DND-41 (cell line): ENCODE data around the gene SLC15A4.

Source experiments
- ATAC-seq: fragments of 200-7000 bp; cut with Tn5 transposase; 3 replicates; pipeline ENCODE4 v1.9.1; 2021; ENCODE audit warnings: low read depth; ENCODE audit not compliant: insufficient read depth
- DNase-seq: peaks from one replicate; pipeline ENCODE4 v3.0.0-alpha.2; 2020
- H2AFZ ChIP-seq: 2 replicates; pipeline ENCODE4 v1.6.0; 2012; ENCODE audit warnings: low read depth, low read length
- H3K27ac ChIP-seq: 2 replicates; pipeline ENCODE4 v1.5.1; 2012; ENCODE audit warnings: low read length, inconsistent platforms
- H3K27me3 ChIP-seq: fragments of 200-600 bp; sonication (generic); 2 replicates; pipeline ENCODE4 v1.6.0; 2012; ENCODE audit warnings: low read length, mild to moderate bottlenecking, inconsistent platforms; ENCODE audit not compliant: insufficient read depth, poor library complexity
- H3K36me3 ChIP-seq: 2 replicates; pipeline ENCODE4 v1.5.1; 2012; ENCODE audit warnings: low read length, inconsistent platforms; ENCODE audit not compliant: insufficient read depth
- H3K4me1 ChIP-seq: 2 replicates; pipeline ENCODE4 v1.5.1; 2012; ENCODE audit warnings: mild to moderate bottlenecking, low read length; ENCODE audit not compliant: insufficient read depth
- H3K4me2 ChIP-seq: 2 replicates; pipeline ENCODE4 v1.6.0; 2012; ENCODE audit warnings: mild to moderate bottlenecking, moderate library complexity, low read length, inconsistent platforms; ENCODE audit not compliant: insufficient read depth
- H3K4me3 ChIP-seq, 2 experiments: fragments of 200-600 bp in 1 of 2; shearing (Covaris generic) in 1 of 2; 2 replicates each; pipeline ENCODE4 v1.5.1; 2012 to 2016; ENCODE audit warnings: inconsistent platforms in 2 of 2, low read length in 2 of 2, mild to moderate bottlenecking in 2 of 2, low read depth in 1 of 2, moderate library complexity in 1 of 2
- H3K79me2 ChIP-seq: 2 replicates; pipeline ENCODE4 v1.6.0; 2012; ENCODE audit warnings: low read length, inconsistent platforms; ENCODE audit not compliant: insufficient read depth
- H3K9ac ChIP-seq: 2 replicates; pipeline ENCODE4 v1.6.0; 2012; ENCODE audit warnings: low read depth, mild to moderate bottlenecking, inconsistent platforms, low read length, moderate library complexity
- H3K9me3 ChIP-seq: 2 replicates; pipeline ENCODE4 v1.5.1; 2012; ENCODE audit warnings: low read length, moderate library complexity, mild to moderate bottlenecking, inconsistent platforms; ENCODE audit not compliant: insufficient read depth, severe bottlenecking
- H4K20me1 ChIP-seq: 2 replicates; pipeline ENCODE4 v1.6.0; 2012; ENCODE audit warnings: low read length; ENCODE audit not compliant: insufficient read depth
- EZH2 ChIP-seq: IDR thresholded peaks from 3 replicates; pipeline ENCODE4 v1.6.1; 2012; ENCODE audit warnings: borderline replicate concordance, low read depth, mild to moderate bottlenecking, moderate library complexity, low read length, inconsistent platforms; ENCODE audit not compliant: severe bottlenecking
- TF ChIP-seq, protein P1 (sequence below): IDR thresholded peaks from 2 replicates; pipeline ENCODE4 v1.5.1; 2012; ENCODE audit warnings: borderline replicate concordance, low read length, moderate library complexity, mild to moderate bottlenecking; ENCODE audit not compliant: poor library complexity, severe bottlenecking; ENCODE audit errors: extremely low read depth

SLC15A4 gene

GRCh38 chr12:128747441-128747840, 76.3 kb downstream of the SLC15A4 start:
- H3K27me3 ChIP-seq, result no peaks in the 10 kb centered on the region
- no peaks in the 10 kb centered on the region for H3K9me3 ChIP-seq

GRCh38 chr12:128745772-128746689, 77.7 kb downstream of the SLC15A4 start:
- Histone ChIP-seq H3K27me3 (no peaks in the 10 kb centered on the region), H3K36me3 (no peaks in the 10 kb centered on the region), H3K4me2 (no peak overlapping the region), H3K4me3 (no peak overlapping the region), H3K9ac (no peak overlapping the region), H3K4me1 (no peaks in the 10 kb centered on the region), H2AFZ (no peak overlapping the region), H3K27ac (no peak overlapping the region), H3K79me2 (no peaks in the 10 kb centered on the region), H4K20me1 (no peaks in the 10 kb centered on the region), H3K9me3 (no peaks in the 10 kb centered on the region)
- TF ChIP-seq EZH2, result no peak
- TF ChIP-seq, protein P1, sequence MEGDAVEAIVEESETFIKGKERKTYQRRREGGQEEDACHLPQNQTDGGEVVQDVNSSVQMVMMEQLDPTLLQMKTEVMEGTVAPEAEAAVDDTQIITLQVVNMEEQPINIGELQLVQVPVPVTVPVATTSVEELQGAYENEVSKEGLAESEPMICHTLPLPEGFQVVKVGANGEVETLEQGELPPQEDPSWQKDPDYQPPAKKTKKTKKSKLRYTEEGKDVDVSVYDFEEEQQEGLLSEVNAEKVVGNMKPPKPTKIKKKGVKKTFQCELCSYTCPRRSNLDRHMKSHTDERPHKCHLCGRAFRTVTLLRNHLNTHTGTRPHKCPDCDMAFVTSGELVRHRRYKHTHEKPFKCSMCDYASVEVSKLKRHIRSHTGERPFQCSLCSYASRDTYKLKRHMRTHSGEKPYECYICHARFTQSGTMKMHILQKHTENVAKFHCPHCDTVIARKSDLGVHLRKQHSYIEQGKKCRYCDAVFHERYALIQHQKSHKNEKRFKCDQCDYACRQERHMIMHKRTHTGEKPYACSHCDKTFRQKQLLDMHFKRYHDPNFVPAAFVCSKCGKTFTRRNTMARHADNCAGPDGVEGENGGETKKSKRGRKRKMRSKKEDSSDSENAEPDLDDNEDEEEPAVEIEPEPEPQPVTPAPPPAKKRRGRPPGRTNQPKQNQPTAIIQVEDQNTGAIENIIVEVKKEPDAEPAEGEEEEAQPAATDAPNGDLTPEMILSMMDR, result no peak
- DNase-seq (no peak), ATAC-seq (no peak)

More at GRCh38 chr12:128747441-128747840, 76.3 kb downstream of the SLC15A4 start:
- DNase-seq (no peak), ATAC-seq (no peak)
- Histone ChIP-seq H2AFZ (no peak overlapping the region), H3K4me3 (no peak overlapping the region), H3K36me3 (no peaks in the 10 kb centered on the region), H3K9ac (no peak overlapping the region), H3K4me2 (no peak overlapping the region), H4K20me1 (no peaks in the 10 kb centered on the region), H3K27ac (no peak overlapping the region), H3K4me1 (no peaks in the 10 kb centered on the region), H3K79me2 (no peaks in the 10 kb centered on the region)
- TF ChIP-seq EZH2, result no peak
- TF ChIP-seq, protein P1, result no peak

- no peaks in the 10 kb centered on the region for H3K9me3 ChIP-seq
- no peak overlapping the region for H3K9ac ChIP-seq
- TF ChIP-seq EZH2, result no peak
- TF ChIP-seq, protein P1, result no peak
- H2AFZ ChIP-seq, result no peak overlapping the region
- ATAC-seq, result no peak
- H4K20me1 ChIP-seq, result no peaks in the 10 kb centered on the region
- no peaks in the 10 kb centered on the region for H3K27me3 ChIP-seq
- no peak overlapping the region for H3K27ac ChIP-seq
- H3K4me2 ChIP-seq, result no peak overlapping the region
- no peaks in the 10 kb centered on the region for H3K79me2 ChIP-seq
- no peaks in the 10 kb centered on the region for H3K4me1 ChIP-seq
- no peak overlapping the region for H3K4me3 ChIP-seq
- no peaks in the 10 kb centered on the region for H3K36me3 ChIP-seq
- no peak for DNase-seq
These were observed 79.8 kb downstream of the SLC15A4 start for GRCh38 chr12:128743916-128744315.
